HG03066 (cell line): ENCODE results near the gene TEX13A.

ENCODE experiments used
- ATAC-seq: cut with Tn5 transposase; IDR thresholded peaks from one replicate; pipeline ENCODE4 v1.9.1; 2021; ENCODE audit warnings: low read depth; ENCODE audit not compliant: unreplicated experiment

The TEX13A gene

DNA sequence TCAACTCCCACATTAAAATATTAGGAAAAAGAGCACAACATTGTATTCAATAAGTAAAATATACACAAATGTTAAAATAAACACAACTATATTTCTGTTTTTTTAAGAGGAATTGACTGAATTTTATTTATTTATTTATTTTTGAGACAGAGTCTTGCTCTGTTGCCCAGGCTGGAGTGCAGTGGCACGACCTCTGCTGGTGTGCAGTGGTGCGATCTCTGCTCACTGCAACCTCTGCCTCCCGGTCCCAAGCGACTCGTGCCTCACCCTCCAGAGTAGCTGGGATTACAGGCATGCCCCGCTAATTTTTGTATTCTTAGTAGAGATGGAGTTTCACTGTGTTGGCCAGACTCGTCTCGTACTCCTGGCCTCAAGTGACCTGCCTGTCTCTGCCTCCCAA lies 31.4 kb downstream of the TEX13A start:
- no peak for ATAC-seq

DNA sequence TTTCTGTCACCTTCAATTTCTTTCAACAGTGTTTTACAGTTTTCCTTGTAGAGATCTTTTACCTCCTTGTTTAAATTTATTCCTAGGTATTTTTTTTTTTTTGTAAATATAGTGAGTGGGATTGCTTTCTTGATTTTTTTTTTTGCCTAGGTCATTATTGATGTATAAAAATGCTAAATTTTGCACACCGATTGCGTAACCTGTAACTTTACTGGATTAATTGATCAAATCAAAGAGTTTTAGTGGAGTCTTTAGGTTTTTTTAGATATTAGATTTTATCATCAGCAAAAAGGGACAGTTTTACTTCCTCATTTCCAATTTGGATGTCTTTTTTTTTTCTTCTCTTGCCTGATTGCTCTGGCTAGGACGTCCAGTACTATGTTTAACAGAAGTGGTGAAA lies 40.9 kb downstream of the TEX13A start:
- no peak for ATAC-seq

DNA sequence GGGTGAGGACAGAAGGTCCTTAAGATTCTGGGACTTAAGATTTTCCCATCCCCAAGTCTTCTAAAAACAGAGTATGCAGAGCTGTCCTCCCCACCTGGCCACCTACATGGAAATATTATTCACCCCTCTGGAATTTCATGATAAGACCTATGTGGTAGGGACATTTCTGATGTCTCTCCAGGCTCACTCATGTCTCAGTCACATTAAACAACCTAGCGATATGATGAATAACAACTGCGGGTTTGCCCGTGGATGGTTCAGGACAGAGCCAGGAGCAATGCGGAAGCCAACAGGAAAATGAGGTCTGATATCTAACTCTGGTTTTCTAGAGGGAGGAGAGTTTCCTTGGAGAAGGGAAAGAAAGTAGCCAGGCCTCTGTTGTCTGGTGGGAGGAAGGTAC lies 47.4 kb downstream of the TEX13A start:
- no peak for ATAC-seq
